HepG2 (cell line): ENCODE data around the gene TACC3. TPM values are rescaled to one million over a fixed set of nuclear protein-coding genes. Genes with fewer than 3 reads are reported as not detected.

Experiments used
- ARID2 ChIP-seq: sonication (generic); formaldehyde crosslinking; IDR thresholded peaks from 2 replicates; pipeline ENCODE4 v1.8.1; 2022; ENCODE audit warnings: mild to moderate bottlenecking, missing genetic modification reagents, borderline replicate concordance
- CREM ChIP-seq, 2 experiments: sonication (generic) in 1 of 2; formaldehyde crosslinking in 1 of 2; IDR thresholded peaks; 2 replicates each; pipeline versions ENCODE4 v1.4.0 to v1.6.1; 2016 to 2020; ENCODE audit warnings: antibody characterized with exemption in 1 of 2, mild to moderate bottlenecking in 1 of 2, missing genetic modification reagents in 1 of 2
- DZIP1 ChIP-seq: sonication (generic); formaldehyde crosslinking; IDR thresholded peaks from 2 replicates; pipeline ENCODE4 v1.5.0; 2020; ENCODE audit warnings: mild to moderate bottlenecking, missing genetic modification reagents
- FOXA3 ChIP-seq: IDR thresholded peaks from 2 replicates; pipeline ENCODE4 v1.6.1; 2016; ENCODE audit warnings: missing genetic modification reagents, missing compliant biosample characterization
- KDM2A ChIP-seq: sonication (generic); formaldehyde crosslinking; IDR thresholded peaks from 2 replicates; pipeline ENCODE4 v1.4.0; 2020; ENCODE audit warnings: low read depth, missing genetic modification reagents, borderline replicate concordance
- RBFOX2 ChIP-seq: fragments of 200-400 bp; formaldehyde crosslinking; IDR thresholded peaks from 2 replicates; pipeline ENCODE4 v1.6.1; 2017; ENCODE audit warnings: low read depth, mild to moderate bottlenecking, low read length
- SCMH1 ChIP-seq: sonication (generic); formaldehyde crosslinking; IDR thresholded peaks from 2 replicates; pipeline ENCODE4 v1.9.0; 2021; ENCODE audit warnings: missing genetic modification reagents, mild to moderate bottlenecking, borderline replicate concordance
- SMARCC2 ChIP-seq: fragments of 450-650 bp; IDR thresholded peaks from 2 replicates; pipeline ENCODE4 v1.6.1; 2017; ENCODE audit warnings: antibody characterized with exemption, mild to moderate bottlenecking
- SNAI1 ChIP-seq: sonication (generic); formaldehyde crosslinking; IDR thresholded peaks from 2 replicates; pipeline ENCODE4 v1.5.0; 2020; ENCODE audit warnings: mild to moderate bottlenecking, missing genetic modification reagents, borderline replicate concordance
- TP53 ChIP-seq: sonication (generic); formaldehyde crosslinking; conservative IDR thresholded peaks from 2 replicates; pipeline ENCODE4 v1.4.0; 2020; ENCODE audit warnings: missing genetic modification reagents
- ZBTB7A ChIP-seq: sonication (generic); formaldehyde crosslinking; IDR thresholded peaks from 2 replicates; pipeline ENCODE4 v1.8.0; 2022; ENCODE audit warnings: mild to moderate bottlenecking, missing genetic modification reagents
- ZNF512 ChIP-seq: sonication (generic); formaldehyde crosslinking; IDR thresholded peaks from 2 replicates; pipeline ENCODE4 v1.4.0; 2020; ENCODE audit warnings: mild to moderate bottlenecking, missing genetic modification reagents
- ZNF558 ChIP-seq: sonication (generic); formaldehyde crosslinking; IDR thresholded peaks from 2 replicates; pipeline ENCODE4 v1.9.0; 2022; ENCODE audit warnings: mild to moderate bottlenecking, missing genetic modification reagents, borderline replicate concordance
- ZNF629 ChIP-seq: sonication (generic); formaldehyde crosslinking; conservative IDR thresholded peaks from 2 replicates; pipeline ENCODE4 v1.5.0; 2020; ENCODE audit warnings: missing genetic modification reagents
- polyA plus RNA-seq, 8 experiments: library from polyadenylated mRNA; depleted of rRNA in 3 of 8; stranded (reverse) in 7 of 8; unstranded in 1 of 8; fragments of >200 nt; fragmentation: Illumina TruSeq in 4 of 8; extraction: Trizol in 4 of 8; gene quantifications; 2 replicates each; pipeline versions ENCODE4 v1.2.1 to v1.2.3, GENCODE V29; 2011 to 2016; ENCODE audit warnings: low read depth in 4 of 8, missing spikeins in 1 of 8, mixed read lengths in 1 of 8; ENCODE audit not compliant: insufficient read depth in 1 of 8
- total RNA-seq, 5 experiments: library from RNA; depleted of rRNA; stranded (reverse); fragments of >200 nt; fragmentation: Illumina TruSeq; extraction: Trizol; gene quantifications; 2 replicates each; pipeline ENCODE4 v1.2.3, GENCODE V29; 2016; ENCODE audit warnings: low read depth in 1 of 5
- TF ChIP-seq, protein P1 (sequence below): sonication (generic); formaldehyde crosslinking; conservative IDR thresholded peaks from 2 replicates; pipeline ENCODE4 v1.8.1; 2023; ENCODE audit warnings: missing genetic modification reagents
- TF ChIP-seq, protein P2 (sequence below): IDR thresholded peaks from 2 replicates; pipeline ENCODE4 v1.6.1; 2018; ENCODE audit warnings: missing genetic modification reagents, mild to moderate bottlenecking, missing compliant biosample characterization
- TF ChIP-seq, protein P3 (sequence below): sonication (generic); formaldehyde crosslinking; IDR thresholded peaks from 2 replicates; pipeline ENCODE4 v1.5.1; 2020; ENCODE audit warnings: mild to moderate bottlenecking, missing genetic modification reagents, moderate library complexity

The TACC3 gene
- total and polyA plus RNA-seq, 2 of the 13 experiments (the other 11 are each of a cell fraction or from before 2014, with no cell fraction given): 20.3 to 21.2 TPM

DNA sequence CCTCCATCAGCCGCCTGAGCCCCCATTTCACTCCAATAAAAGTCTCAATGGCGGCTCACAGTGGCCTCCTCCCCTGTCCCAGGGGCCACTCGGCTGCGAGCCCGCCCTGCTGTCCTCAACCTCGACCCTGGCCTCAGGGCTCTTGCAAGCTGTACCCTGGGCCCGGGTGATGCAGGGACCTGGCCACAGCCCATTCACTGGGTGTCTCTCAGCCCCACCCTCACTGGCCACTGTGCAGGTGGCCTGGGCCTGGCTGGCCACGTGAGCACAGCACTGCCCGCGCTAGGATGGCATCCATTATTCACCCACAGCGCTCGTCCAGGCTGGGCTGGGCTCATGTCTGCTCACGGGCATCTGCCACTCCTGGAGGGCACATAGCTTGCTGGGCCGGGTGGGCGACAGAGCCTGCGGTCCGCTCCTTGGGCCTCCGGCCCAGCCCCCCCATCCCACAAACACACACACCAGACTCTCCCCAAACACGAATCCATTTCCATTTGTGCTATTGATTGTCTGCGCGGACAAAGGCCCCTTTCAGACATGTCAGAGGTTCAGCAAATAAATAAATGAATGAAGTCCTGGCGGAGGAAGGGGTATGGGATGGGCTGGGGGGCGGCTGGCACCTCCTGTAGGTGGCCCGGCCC lies 55.3 kb downstream of the TACC3 start (continued):
- TF ChIP-seq SMARCC2 (no peak), KDM2A (CRISPR knock-in tag) (peak; percentile 31; the same call in 1 of the 2 replicates), RBFOX2 (peak; percentile 82), DZIP1 (CRISPR knock-in tag) (peak; percentile 53; the same call in 1 of the 2 replicates), ZNF512 (CRISPR knock-in tag) (no peak), ZNF629 (CRISPR knock-in tag) (0 out of 2 replicates have a peak, but pooled peaks have one; percentile 15), FOXA3 (CRISPR knock-in tag) (peak; percentile 58; the same call in 1 of the 2 replicates), ARID2 (CRISPR knock-in tag) (0 out of 2 replicates have a peak, but pooled peaks have one; percentile 30), SNAI1 (CRISPR knock-in tag) (no peak), ZBTB7A (CRISPR knock-in tag) (no peak), ZNF558 (CRISPR knock-in tag) (no peak), CREM (IDR thresholded peaks at IDR 0.05) (peak; percentile 29; the same call in 1 of the 2 replicates), CREM (CRISPR knock-in tag; IDR thresholded peaks at IDR 0.05) (no peak), SCMH1 (CRISPR knock-in tag) (no peak), TP53 (CRISPR knock-in tag) (no peak)
- TF ChIP-seq, protein P1, sequence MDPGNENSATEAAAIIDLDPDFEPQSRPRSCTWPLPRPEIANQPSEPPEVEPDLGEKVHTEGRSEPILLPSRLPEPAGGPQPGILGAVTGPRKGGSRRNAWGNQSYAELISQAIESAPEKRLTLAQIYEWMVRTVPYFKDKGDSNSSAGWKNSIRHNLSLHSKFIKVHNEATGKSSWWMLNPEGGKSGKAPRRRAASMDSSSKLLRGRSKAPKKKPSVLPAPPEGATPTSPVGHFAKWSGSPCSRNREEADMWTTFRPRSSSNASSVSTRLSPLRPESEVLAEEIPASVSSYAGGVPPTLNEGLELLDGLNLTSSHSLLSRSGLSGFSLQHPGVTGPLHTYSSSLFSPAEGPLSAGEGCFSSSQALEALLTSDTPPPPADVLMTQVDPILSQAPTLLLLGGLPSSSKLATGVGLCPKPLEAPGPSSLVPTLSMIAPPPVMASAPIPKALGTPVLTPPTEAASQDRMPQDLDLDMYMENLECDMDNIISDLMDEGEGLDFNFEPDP: no peak
- TF ChIP-seq, protein P2, sequence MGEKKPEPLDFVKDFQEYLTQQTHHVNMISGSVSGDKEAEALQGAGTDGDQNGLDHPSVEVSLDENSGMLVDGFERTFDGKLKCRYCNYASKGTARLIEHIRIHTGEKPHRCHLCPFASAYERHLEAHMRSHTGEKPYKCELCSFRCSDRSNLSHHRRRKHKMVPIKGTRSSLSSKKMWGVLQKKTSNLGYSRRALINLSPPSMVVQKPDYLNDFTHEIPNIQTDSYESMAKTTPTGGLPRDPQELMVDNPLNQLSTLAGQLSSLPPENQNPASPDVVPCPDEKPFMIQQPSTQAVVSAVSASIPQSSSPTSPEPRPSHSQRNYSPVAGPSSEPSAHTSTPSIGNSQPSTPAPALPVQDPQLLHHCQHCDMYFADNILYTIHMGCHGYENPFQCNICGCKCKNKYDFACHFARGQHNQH: peak; percentile 56
- TF ChIP-seq, protein P3, sequence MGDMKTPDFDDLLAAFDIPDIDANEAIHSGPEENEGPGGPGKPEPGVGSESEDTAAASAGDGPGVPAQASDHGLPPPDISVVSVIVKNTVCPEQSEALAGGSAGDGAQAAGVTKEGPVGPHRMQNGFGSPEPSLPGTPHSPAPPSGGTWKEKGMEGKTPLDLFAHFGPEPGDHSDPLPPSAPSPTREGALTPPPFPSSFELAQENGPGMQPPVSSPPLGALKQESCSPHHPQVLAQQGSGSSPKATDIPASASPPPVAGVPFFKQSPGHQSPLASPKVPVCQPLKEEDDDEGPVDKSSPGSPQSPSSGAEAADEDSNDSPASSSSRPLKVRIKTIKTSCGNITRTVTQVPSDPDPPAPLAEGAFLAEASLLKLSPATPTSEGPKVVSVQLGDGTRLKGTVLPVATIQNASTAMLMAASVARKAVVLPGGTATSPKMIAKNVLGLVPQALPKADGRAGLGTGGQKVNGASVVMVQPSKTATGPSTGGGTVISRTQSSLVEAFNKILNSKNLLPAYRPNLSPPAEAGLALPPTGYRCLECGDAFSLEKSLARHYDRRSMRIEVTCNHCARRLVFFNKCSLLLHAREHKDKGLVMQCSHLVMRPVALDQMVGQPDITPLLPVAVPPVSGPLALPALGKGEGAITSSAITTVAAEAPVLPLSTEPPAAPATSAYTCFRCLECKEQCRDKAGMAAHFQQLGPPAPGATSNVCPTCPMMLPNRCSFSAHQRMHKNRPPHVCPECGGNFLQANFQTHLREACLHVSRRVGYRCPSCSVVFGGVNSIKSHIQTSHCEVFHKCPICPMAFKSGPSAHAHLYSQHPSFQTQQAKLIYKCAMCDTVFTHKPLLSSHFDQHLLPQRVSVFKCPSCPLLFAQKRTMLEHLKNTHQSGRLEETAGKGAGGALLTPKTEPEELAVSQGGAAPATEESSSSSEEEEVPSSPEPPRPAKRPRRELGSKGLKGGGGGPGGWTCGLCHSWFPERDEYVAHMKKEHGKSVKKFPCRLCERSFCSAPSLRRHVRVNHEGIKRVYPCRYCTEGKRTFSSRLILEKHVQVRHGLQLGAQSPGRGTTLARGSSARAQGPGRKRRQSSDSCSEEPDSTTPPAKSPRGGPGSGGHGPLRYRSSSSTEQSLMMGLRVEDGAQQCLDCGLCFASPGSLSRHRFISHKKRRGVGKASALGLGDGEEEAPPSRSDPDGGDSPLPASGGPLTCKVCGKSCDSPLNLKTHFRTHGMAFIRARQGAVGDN (CRISPR knock-in tag): peak; percentile 89
